GM19025 (cell line): Measurements from ENCODE around the gene OPN4.

ENCODE experiments used
- ATAC-seq: cut with Tn5 transposase; IDR thresholded peaks from one replicate; pipeline ENCODE4 v1.9.1; 2021; ENCODE audit warnings: mild to moderate bottlenecking, low read depth, moderate library complexity; ENCODE audit not compliant: unreplicated experiment

Gene OPN4

DNA sequence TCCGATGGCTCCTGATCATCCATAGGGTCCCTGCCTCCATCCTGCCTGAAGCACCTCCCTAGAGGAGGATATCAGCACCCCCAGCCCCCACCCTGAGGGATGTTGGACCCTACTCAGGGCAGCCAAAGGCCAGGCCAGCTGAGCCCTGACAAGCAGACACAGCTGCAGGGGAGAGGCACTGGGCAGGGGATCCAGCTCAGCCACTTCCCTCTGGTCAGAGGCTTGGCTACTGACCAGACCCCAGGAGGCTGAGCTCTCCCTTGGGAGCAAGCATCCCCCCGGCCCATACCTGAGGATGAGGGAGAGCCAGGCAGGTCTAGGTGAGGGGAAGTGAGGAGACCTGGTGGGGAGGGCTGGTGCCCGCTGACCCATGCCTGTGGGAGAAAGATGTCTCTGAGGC lies 20.6 kb downstream of the OPN4 start:
- ATAC-seq: no peak

DNA sequence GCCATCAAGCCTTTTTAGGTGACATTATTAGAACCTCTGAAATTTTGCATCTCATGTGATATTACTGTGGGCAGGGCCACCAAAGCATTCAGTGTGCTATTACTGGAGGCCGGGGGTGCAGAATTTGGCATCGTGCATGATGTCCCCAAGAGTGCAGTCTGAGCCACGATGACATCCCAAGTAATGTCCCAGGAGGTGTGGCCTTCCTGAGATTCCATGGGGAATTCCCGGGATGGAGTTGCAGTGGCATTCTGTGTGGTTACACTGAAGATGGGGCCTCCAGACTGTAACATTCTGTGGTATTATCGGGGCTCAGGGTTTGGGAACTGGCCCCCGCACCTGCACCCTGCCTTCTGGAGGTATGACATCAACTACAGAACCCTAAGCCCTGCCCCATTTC lies 23.0 kb downstream of the OPN4 start:
- no peak for ATAC-seq

DNA sequence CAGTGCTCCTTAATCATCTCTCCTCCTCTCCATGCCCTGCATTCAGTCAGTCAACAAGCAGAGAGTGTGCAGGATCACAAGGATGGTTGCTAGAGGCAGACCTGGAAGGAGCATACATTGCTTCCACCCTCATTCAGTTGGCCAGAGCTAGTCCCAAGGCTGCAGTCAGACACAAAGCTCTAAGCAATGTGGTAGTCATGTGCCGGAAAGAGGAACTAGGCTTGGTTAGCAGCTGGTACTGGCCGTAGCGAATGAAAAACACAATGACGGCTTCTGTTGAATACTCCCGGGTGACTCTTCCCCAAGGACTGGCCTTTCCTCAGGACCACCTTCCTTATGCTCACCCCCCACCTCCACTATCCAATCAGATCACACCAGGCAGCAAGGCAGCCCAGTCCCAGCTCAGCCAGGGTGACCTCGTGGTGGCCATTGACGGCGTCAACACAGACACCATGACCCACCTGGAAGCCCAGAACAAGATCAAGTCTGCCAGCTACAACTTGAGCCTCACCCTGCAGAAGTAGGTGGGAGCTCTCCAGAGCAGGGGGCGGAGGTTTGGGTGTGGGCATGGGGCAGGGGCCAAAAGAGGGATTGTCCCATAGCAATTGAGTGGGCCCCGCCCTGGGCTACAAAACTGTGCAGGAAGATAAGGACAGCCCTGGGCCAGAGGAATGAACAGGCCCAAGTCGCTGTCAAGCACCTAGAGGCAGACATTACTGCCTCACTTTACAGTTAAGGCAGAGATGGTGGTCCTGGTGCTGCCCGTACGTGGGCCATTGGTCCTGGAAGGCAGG lies 24.8 kb downstream of the OPN4 start:
- no peak for ATAC-seq

DNA sequence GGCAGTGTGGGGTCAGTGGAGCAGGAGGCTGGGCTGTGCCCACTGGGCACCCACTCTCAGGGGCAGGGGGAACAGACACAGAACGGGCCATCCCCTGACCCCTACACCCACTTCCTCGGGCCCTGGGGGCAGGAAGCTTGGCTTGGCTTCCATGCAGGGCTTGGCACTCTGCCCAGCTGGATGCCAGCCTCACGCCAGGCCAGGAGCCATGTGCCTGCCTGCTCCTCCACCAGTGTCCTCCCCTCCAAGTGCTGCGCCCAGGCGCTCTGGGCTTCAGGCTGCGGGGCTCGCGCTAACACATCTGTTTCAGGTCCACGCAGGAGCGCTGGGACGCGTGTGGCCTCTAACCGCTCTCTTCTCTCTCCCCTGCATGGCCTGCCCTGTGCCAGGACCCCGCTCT lies 26.7 kb downstream of the OPN4 start:
- no peak for ATAC-seq

DNA sequence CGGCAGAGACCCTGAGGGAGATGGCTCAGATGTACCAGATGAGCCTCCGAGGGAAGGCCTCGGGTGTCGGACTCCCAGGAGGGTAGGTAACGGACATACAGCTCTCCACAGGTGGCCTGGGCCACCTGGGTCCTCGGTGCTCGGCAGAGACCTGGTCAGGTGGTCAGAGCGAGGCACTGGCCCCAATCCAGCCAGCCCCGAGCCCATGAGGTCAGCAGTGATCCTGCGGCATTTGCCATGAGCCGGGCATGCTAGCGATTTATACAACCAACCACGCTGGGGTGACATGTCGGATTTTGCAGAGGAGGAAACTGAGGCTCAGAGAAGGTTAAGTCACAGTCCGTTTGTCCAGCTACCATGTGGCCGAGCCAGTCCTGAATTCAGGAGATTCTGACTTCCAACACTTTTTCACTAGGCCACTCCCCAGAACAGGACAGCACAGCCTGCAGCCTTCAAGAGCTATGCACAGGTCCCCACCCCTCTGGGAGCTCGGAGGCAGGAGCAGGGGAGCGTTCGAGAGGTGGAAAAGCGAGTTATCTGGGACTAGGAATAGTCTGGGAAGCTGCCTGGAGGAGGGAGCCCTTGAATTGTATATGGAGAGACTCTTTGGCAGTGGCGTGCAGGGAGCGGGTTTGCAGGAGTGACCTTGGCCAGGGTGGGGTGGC lies 27.5 kb downstream of the OPN4 start:
- ATAC-seq: no peak

DNA sequence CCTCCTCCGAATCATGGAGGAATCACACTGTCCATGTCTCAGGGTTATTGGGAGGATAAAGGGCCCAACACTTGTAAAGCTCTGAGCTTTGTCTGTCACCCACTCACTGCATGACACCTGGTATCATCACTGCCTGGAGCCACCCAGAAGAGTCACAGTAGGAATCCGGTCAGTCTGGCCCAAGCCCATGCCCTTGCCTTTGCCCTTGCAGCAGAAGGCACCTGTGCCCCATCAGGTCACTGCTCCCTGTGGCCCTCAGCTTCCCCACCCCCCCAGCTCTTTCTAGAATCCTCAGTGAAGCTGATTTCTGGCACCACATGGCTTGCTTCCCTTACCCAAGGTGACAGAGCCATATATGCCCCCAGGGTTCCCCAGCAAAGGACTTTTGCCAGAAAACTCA lies 28.3 kb downstream of the OPN4 start:
- no peak for ATAC-seq

DNA sequence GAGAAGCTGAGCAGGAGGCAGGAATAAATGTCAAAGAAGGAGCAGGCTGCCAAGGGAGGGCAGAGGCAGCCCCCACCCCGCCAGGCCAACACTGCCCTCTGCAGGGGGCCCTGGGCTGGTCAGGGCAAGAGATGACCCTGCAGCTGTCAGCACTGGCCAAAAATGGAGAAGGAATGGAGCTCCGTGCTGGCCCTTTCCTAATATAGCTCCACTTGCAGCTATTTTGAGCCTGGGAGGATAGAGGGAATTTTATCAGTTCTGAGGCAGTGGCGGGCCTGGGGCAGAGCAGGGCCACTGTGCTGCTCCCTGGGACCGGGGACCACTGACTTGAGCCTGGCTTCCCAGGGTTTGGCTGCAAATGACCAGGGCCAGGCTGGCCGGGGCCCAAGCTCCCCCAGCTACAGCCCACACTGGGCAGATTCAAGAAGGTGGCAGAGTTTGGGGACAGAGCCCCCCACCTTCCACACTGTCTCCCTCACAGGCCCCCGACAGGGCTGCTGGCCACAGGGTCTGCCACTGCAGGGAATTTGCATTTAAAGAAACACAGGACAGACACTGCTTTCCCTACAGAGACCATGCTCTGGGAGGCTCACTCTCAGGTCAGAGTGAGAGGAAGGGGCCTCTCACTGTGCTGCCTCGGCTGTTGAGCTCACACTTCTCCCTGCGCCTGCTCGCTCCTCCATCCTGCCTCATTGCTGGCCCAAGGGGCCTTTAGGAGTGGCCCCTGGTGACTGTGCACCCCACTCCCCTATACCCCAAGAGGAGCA lies 30.2 kb downstream of the OPN4 start:
- ATAC-seq: no peak

DNA sequence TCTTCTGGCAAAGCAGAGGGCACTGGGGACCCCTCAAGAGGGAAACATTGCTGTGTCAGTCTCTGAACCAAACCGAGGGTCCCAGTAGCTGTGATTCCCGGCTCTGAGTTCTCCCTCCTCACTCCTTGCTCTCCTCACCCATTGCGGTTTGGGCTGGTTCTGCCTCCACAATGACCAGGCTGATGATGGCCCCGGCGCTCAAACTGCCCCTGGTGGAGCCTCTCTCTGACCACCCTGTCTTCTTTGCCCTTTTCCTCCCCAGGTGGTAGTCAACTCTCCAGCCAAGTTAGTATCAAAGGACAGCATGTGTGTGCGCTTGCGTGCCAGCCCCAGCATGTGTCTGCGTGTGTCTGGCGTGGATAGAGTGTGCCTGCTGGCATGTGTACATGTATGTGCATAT lies 31.1 kb downstream of the OPN4 start:
- ATAC-seq: no peak

DNA sequence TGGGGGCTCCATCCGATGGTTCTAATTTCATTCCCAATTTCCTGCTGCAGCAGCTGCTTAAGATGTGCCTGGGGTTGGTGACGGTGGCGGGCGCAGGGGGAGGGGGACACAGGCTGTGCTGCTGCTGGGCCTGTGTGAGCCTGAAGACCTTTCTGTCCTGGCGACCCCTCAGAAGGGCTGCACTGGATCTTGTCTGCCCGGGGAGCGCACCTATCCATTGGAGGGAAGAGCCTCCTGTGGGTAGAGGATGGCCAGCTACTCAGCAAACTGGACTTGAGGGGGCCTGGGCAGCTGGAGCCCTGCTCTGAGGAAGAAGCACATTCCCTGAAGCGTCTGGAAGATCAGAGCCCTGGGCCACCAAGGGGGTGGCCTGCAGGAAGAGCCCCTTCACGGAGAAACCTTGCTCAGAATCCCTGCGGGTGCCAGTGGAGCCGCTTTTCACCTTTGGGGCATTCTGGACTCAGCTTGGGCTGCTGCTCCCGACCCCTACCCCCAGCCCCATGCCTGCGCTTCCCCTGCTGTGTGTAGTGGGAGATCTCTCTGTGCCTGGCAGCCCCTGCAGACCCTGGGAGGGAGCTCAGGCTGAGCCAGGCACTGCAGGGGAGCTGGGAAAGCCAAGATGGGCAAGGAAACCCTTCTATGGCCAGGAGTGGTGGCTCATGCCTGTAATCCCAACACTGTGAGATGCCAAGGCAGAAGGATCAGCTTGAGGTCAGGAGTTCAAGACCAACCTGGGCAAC lies 31.7 kb downstream of the OPN4 start:
- no peak for ATAC-seq

DNA sequence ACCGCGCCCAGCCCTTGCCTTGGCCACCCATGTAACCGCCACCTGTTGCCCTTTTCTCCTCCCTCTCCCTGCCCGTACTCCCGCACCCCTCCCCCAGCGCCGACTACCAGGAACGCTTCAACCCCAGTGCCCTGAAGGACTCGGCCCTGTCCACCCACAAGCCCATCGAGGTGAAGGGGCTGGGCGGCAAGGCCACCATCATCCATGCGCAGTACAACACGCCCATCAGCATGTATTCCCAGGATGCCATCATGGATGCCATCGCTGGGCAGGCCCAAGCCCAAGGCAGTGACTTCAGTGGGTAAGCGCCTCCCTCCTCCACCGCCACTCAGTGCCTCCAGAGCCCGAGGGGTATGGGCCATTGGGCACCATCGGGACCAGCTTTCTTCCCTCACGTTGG lies 32.6 kb downstream of the OPN4 start:
- no peak for ATAC-seq

DNA sequence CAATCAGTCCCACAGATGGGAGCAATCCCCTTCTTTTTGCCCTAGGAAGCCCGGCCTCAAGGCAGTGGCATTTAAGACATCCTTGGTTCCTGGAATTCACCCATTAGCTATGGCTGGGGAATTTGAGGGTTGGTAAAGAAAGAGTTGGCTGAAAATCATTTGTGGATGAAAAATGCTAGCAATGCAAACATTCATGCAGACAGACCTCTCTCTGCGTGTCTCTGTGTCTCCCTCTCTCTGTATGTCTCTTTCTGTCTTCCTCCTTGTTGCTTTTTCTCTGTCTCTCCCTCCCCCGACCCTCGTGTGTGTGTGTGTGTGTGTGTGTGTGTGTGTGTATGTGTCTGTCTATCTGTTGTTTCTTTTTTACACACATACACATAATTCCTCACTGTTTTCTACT lies 33.4 kb downstream of the OPN4 start:
- ATAC-seq: no peak

DNA sequence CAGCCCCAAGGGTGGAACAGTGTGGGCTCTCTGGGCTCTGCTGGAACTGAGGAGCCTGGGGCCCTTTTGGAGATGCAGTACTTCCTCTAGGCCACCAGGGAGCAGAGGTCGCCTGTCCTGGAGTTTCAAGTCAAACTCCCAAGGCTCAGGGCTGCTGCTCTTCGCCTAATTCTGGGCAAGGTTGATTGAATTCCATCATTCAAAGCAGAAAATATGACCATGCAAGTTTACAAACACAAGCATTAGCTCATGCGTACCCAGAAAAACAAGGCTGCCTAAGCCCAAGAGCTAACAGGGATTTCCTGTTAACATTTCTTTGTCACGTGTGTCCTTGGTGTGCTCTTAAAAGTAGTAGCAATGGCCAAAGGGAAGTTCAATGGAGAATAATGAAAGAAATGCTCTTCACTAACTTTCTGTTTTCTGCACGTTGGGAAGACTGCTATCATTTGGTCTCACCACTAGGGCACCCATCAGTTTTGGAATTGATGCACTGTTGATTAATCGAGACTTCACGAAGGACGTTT lies 34.1 kb downstream of the OPN4 start:
- peak; percentile 69 for ATAC-seq

DNA sequence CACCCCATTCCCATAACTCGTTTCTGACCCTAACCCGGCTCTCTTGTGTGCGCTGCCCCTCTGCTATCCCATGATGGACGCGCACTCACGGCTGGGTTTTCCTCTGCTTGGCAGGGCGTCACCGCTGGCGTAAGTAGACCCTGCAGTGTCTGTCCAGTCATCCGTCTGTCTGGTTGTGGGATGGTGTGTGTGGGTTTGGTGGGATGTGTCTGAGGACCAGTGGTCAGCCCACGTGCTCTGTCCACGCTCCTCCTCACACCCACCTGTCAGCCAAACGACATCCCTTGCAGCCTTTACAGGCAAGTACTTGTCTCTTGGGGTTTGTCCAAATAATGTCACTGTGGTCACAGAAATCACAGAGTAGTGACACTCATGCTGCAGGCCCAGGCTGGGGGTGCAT lies 34.8 kb downstream of the OPN4 start:
- ATAC-seq: no peak

DNA sequence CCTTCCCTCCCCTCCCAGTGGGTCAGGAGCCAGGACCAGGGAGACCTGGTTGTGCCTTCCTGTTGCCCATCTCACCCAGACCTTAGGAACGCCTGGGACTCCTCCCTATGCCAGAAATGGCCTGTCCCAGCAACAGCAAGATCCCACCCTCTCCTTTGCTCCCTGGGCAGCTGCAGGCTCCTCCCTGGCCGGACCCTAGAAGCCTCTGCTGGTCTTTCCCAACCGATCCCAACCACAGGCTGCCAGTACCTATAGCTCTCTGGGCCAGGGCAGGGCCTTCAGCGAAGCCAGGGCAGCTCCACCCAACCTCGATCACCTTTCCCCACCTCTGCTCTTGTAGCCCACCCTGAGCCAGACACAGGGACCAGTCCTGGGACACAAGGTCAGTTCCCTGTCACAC lies 35.9 kb downstream of the OPN4 start:
- ATAC-seq: no peak

DNA sequence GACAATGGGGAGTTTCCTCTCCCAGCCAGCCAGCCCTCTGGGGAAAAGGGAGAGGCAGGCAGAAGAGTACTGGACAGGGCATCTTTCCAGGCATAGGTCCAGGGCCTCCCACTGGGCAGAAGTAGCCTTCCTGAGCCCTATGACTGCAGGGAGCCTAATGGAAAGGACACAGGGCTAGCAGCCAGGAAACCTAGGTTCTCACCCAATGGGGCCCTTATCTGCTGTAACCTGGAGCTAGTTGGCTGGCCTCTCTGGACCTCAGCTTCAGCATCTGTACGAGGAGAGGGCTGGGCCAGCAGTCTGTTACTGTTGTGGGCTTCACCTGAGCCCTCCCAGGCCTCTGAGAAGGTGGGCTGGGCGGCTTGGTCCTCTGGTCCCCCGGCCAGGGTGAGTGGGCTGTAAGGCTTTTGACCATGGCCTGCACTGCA lies 36.3 kb downstream of the OPN4 start:
- ATAC-seq: no peak

DNA sequence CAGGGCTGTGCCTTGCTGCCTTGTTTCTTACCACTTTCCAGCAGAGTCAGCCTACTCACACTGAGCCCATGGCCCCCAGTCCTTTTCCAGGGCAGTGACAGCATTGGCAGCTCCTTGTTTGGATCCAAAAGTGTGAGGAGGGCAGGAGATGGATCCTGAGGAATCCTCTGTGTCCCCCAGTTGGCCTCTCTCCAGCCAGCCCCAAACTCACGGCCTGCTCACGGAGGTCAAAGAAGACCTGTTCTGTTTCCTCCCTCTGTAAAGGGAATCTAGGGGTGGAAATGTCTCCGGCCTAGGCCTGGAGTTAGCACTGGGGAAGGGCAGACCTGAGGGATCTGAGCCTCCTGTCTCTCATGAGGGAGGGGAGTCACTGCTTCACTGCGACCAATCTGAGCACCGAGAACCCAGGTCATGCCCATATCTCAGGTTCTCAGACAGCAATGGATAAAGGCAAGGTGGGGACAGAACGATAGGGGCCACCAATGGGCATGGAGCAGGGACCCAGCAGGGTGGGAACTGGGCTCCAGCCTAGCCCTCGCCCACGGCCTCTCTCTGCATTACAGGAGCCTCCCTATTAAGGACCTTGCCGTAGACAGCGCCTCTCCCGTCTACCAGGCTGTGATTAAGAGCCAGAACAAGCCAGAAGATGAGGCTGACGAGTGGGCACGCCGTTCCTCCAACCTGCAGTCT lies 37.1 kb downstream of the OPN4 start:
- no peak for ATAC-seq

DNA sequence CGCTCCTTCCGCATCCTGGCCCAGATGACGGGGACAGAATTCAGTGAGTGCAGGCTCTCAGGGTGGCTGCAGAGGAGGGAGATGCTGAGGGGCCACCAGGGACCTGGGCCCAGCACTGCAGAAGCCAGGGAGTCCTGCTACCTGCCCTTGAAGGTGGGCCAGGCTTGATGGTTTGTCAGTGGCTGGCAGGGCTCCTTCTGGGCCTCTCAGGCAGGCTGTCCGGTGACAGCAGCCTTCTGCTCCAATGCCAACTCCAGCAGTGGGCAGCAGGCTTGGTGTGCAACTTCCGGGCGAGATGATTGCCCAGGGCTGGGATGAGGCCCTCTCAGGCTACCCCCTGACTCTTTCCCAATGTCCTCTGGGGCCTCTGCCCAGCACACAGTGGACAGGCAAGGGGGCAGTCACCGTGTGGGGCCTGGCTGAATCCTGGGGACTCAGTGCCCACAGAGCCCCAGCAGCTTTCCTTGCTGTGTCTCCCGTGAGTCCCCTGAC lies 37.7 kb downstream of the OPN4 start:
- ATAC-seq: no peak

DNA sequence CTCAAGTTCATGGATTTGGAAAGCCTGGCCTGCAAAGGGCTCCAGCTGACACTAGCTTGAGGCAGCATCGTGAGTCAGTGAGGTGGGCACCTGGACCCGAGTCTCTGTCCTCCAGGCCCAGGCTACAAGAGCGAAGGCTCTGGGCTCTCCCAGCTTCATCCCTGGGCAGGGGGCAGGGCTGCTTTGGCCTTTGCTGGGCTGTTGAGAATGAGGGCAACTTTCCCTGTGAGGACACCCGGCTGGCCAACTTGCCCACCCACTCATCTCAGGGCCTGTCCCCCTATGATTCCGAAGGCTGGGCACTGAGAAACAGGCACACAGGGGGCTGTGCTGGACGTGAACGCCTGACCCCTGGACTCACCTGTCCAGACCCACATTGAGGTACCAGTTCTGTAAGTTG lies 38.3 kb downstream of the OPN4 start:
- ATAC-seq: no peak

DNA sequence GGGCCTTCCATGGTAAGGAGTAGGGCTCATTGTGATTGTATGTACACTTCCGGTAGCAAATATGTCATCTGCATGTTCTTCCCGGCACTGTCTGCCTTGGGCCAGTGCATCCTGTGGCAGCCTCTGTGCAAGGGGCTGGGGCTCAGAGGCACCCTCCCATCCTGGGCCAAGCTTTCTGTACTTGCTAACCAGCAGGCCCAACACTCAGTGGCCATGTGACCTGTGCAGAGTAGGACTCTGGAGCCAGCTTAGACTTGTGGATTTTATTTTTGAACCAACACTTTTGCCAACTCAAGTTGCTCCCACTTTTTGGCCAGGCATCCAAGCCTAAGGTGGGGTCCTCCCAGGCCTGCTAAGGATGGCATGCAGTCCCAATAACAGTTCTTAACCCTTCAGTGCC lies 38.9 kb downstream of the OPN4 start:
- no peak for ATAC-seq
